ENCODE measurements around the gene KLHDC3. TPM values are rescaled to one million over a fixed set of nuclear protein-coding genes. Genes with fewer than 3 reads are reported as not detected.
A peak's percentile ranks its signal among the peaks of the same experiment; 100 is the strongest.

Gene KLHDC3
- total and polyA plus RNA-seq, 2 donors (not counting 1 experiment from before 2014, with no cell fraction given): 47.4 to 50.7 TPM

DNA sequence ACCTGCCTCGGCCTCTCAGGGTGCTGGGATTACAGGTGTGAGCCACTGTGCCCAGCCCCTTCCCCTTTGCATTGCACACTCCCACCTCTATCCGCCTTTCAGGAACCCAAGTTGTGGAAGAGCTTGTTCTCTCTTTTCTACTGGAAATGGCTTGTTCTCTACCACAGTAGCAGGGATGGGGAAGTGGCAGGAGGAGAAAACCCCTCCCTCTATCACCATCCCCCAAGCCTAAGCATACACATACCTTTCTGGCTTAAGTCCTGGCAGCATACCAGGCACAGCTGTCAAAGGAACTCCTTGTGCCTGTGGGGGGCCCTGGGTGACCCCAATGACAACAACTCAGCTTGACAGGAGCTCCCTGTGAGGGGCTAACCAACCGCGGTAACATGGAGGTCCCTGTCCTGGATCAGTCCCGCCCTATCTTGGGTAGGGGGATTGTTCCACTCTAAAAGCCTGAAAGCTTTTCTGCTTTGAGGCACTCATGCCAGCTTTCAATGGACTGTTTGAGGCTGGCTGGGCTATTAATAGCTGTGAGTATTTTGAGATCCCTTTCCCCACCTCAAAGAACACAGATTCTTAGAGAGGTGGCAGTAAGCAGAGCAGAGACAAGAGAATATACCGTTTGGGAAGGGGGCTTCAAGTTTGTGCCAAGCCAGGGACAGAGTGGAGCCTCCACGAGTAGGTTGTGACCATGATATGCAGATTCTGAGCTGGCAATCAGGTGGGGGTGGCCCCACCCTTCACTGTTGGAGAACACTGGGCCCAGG lies 2.3 kb downstream of the KLHDC3 start:
- ChIA-PET POLR2A (interaction anchor here (0.6 kb wide), 1 partner anchor 38 kb away, joined by 3 read pairs; no protein-coding TSS in a partner anchor), CTCF (no interaction called here)
- Mint-ChIP-seq H3K4me3 (peak overlapping the region; percentile 46), H3K27ac (no peak overlapping the region), H3K27me3 (no peaks in the 10 kb centered on the region), H3K4me1 (peaks cover 54% of the 10 kb centered on the region), H3K9me3 (ENCODE audit: insufficient read depth) (no peaks in the 10 kb centered on the region)
- peaks cover 3 to 40% of the 10 kb centered on the region in 2 experiments for H3K36me3 ChIP-seq (replicated peaks in 1 of 2; ENCODE audit: control extremely low read depth in 1 of 2, control insufficient read depth in 1 of 2, extremely low read depth in 1 of 2, insufficient read depth in 2 of 2, low read length in 1 of 2)
- peaks cover 23 to 30% of the 10 kb centered on the region in 2 donors for H3K4me1 ChIP-seq (ENCODE audit: control insufficient read depth in 2 of 2, insufficient read depth in 2 of 2, low read length in 2 of 2)
- no peak overlapping the region for H3K4me3 ChIP-seq (ENCODE audit: control extremely low read depth in 1 of 5, extremely low read depth in 1 of 5, insufficient read depth in 1 of 5, low read depth in 2 of 5, low read length in 4 of 5)
- ATAC-seq (ENCODE audit: low read depth) (no peak), DNase-seq (no peak)
- H3K27ac ChIP-seq (ENCODE audit: low read length in 2 of 2): no peak overlapping the region
- peaks cover 55% of the 10 kb centered on the region for H3K79me2 ChIP-seq (ENCODE audit: control insufficient read depth, insufficient read depth, low read length)
- WGBS (ENCODE audit: insufficient coverage): 81% methylated on average over 5 of the region's 7 CpGs
- no peak overlapping the region for H3K4me2 ChIP-seq (replicated peaks; ENCODE audit: low read depth, low read length, poor library complexity, severe bottlenecking)
- H4K20me1 ChIP-seq (ENCODE audit: control insufficient read depth, insufficient read depth, low read length, poor library complexity, severe bottlenecking): peaks cover 40% of the 10 kb centered on the region
- no peak overlapping the region for H3K9ac ChIP-seq (ENCODE audit: low read length)
- TF ChIP-seq, protein P1, sequence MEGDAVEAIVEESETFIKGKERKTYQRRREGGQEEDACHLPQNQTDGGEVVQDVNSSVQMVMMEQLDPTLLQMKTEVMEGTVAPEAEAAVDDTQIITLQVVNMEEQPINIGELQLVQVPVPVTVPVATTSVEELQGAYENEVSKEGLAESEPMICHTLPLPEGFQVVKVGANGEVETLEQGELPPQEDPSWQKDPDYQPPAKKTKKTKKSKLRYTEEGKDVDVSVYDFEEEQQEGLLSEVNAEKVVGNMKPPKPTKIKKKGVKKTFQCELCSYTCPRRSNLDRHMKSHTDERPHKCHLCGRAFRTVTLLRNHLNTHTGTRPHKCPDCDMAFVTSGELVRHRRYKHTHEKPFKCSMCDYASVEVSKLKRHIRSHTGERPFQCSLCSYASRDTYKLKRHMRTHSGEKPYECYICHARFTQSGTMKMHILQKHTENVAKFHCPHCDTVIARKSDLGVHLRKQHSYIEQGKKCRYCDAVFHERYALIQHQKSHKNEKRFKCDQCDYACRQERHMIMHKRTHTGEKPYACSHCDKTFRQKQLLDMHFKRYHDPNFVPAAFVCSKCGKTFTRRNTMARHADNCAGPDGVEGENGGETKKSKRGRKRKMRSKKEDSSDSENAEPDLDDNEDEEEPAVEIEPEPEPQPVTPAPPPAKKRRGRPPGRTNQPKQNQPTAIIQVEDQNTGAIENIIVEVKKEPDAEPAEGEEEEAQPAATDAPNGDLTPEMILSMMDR (IDR thresholded peaks at IDR 0.05): no peak
- no peak for TF ChIP-seq EZH2 (IDR thresholded peaks at IDR 0.05; ENCODE audit: borderline replicate concordance, insufficient read depth, low read depth, low read length, poor library complexity, severe bottlenecking)
- H3K27me3 ChIP-seq (replicated peaks in 1 of 4; ENCODE audit: control extremely low read depth in 1 of 4, control insufficient read depth in 3 of 4, insufficient read depth in 4 of 4, low read length in 3 of 4): no peaks in the 10 kb centered on the region
- intact Hi-C loops (cut with micrococcal nuclease): no loop called here
- no peak overlapping the region for H2AFZ ChIP-seq (ENCODE audit: insufficient read depth, low read depth, low read length, poor library complexity, severe bottlenecking)
- H3K9me3 ChIP-seq (ENCODE audit: control extremely low read depth in 1 of 3, control insufficient read depth in 2 of 3, insufficient read depth in 1 of 3, low read length in 2 of 3): no peaks in the 10 kb centered on the region

DNA sequence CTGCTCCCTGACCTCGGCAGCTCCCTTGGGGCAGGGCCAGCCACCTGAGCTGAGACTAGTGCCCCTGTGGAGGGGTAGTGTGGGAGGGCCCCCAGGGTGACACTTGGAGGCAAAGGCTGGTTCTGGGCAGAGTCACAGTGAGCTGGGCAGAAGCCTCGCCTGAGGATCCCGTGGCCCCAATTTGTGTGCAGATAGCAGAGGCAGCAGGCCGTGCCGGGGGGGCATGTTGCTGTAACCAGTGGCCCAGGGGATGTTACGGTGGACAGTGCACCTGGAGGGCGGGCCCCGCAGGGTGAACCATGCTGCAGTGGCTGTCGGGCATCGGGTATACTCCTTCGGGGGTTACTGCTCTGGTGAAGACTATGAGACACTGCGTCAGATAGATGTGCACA lies 2.9 kb downstream of the KLHDC3 start:
- WGBS (ENCODE audit: insufficient coverage): 92% methylated on average over 12 of the region's 12 CpGs
- Mint-ChIP-seq H3K4me3 (no peak overlapping the region), H3K27me3 (no peaks in the 10 kb centered on the region), H3K27ac (no peak overlapping the region), H3K4me1 (peaks cover 54% of the 10 kb centered on the region), H3K9me3 (ENCODE audit: insufficient read depth) (no peaks in the 10 kb centered on the region)
- H3K9ac ChIP-seq (ENCODE audit: low read length): no peak overlapping the region
- ChIA-PET CTCF (no interaction called here), POLR2A (interaction anchor here (0.6 kb wide), 1 partner anchor 38 kb away, joined by 3 read pairs; no protein-coding TSS in a partner anchor)
- H4K20me1 ChIP-seq (ENCODE audit: control insufficient read depth, insufficient read depth, low read length, poor library complexity, severe bottlenecking): peaks cover 40% of the 10 kb centered on the region
- DNase-seq: no peak
- no peaks in the 10 kb centered on the region for H3K9me3 ChIP-seq (ENCODE audit: control extremely low read depth in 1 of 3, control insufficient read depth in 2 of 3, insufficient read depth in 1 of 3, low read length in 2 of 3)
- H2AFZ ChIP-seq (ENCODE audit: insufficient read depth, low read depth, low read length, poor library complexity, severe bottlenecking): no peak overlapping the region
- TF ChIP-seq, protein P1 (IDR thresholded peaks at IDR 0.05): no peak
- TF ChIP-seq EZH2 (IDR thresholded peaks at IDR 0.05; ENCODE audit: borderline replicate concordance, insufficient read depth, low read depth, low read length, poor library complexity, severe bottlenecking): no peak
- no peak overlapping the region for H3K27ac ChIP-seq (ENCODE audit: low read length in 2 of 2)
- H3K79me2 ChIP-seq (ENCODE audit: control insufficient read depth, insufficient read depth, low read length): peaks cover 58% of the 10 kb centered on the region
- H3K4me2 ChIP-seq (replicated peaks; ENCODE audit: low read depth, low read length, poor library complexity, severe bottlenecking): no peak overlapping the region
- no peak overlapping the region for H3K4me3 ChIP-seq (ENCODE audit: control extremely low read depth in 1 of 5, extremely low read depth in 1 of 5, insufficient read depth in 1 of 5, low read depth in 2 of 5, low read length in 4 of 5)
- peaks cover 23 to 30% of the 10 kb centered on the region in 2 donors for H3K4me1 ChIP-seq (ENCODE audit: control insufficient read depth in 2 of 2, insufficient read depth in 2 of 2, low read length in 2 of 2)
- H3K27me3 ChIP-seq (replicated peaks in 1 of 4; ENCODE audit: control extremely low read depth in 1 of 4, control insufficient read depth in 3 of 4, insufficient read depth in 4 of 4, low read length in 3 of 4): no peaks in the 10 kb centered on the region
- intact Hi-C loops (cut with micrococcal nuclease): no loop called here
- H3K36me3 ChIP-seq (replicated peaks in 1 of 2; ENCODE audit: control extremely low read depth in 1 of 2, control insufficient read depth in 1 of 2, extremely low read depth in 1 of 2, insufficient read depth in 2 of 2, low read length in 1 of 2): peaks cover 3 to 34% of the 10 kb centered on the region in 2 experiments
- no peak for ATAC-seq (ENCODE audit: low read depth)
